ENCODE measurements around the gene SAMD4A.
"Not testable (repeated sequence)": the region's sequence is repeated elsewhere in the genome, so short reads cannot be mapped to it uniquely, and the experiment has no call there.

The SAMD4A gene

GRCh38 chr14:54730156-54730961 is 163.4 kb downstream of the SAMD4A start:
- peak in 1 of 2 donors; percentile 22 for DNase-seq (ENCODE audit: low read depth in 2 of 2)

GRCh38 chr14:54734966-54735365 is 168.0 kb downstream of the SAMD4A start:
- DNase-seq (ENCODE audit: low read depth in 2 of 2), result no peak

GRCh38 chr14:54735424-54735823 is 168.5 kb downstream of the SAMD4A start:
- no peak for DNase-seq (ENCODE audit: low read depth in 2 of 2)

DNA sequence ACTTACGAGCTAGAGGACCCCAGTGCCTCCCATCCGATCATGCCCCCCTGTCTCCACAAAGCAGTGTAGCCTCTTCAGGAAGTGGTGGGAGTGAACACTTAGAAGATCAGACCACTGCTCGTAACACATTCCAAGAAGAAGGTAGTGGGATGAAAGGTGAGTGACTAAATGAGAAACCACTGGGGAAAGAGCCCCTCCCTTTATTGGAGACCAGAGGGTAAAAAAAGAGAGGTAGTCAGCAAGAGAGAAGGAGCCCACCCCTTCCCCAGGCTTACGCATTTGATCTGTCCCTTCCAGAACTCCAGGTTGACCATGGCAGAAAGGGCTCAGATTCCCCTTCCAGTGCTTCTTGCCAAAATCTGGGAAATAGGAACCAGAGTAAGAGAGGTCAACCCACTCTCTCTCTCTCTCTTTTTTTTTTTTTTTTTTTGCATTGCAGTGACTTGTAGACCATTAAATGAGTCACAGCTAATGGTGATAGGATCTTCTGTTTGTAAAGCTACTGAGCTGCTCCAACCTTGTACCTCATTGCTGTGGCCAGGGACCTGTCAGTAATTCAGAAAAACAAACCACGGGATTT is 170.3 kb downstream of the SAMD4A start:
- DNase-seq (ENCODE audit: low read depth in 2 of 2), result peak; percentile 8 to 20

DNA sequence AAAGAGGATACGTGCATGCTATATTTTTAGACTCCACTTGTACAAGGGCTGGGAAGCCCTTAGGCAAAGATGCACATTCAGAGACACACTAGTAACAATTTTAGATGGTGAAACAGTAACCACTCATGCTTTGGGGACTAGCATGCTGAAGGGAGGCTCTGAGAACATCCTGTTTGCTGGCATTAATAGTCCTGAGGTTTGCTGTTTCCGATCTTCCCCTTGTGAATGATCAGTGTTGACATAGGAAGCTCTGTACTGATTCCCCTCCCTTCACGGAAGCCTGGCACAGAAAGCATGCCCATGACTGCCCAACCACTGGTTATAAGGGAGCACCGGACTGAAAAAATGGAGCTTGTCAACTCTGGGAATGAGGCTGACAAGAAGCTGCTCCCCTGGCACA is 171.1 kb downstream of the SAMD4A start:
- DNase-seq (ENCODE audit: low read depth in 2 of 2), result no peak

- DNase-seq (ENCODE audit: low read depth in 2 of 2), result no peak
Observed at GRCh38 chr14:54739514-54739913, 172.6 kb downstream of the SAMD4A start.

GRCh38 chr14:54742492-54743350 is 175.8 kb downstream of the SAMD4A start:
- DNase-seq (ENCODE audit: low read depth in 2 of 2), result no peak

GRCh38 chr14:54743382-54743781 is 176.5 kb downstream of the SAMD4A start:
- no peak for DNase-seq (ENCODE audit: low read depth in 2 of 2)

DNA sequence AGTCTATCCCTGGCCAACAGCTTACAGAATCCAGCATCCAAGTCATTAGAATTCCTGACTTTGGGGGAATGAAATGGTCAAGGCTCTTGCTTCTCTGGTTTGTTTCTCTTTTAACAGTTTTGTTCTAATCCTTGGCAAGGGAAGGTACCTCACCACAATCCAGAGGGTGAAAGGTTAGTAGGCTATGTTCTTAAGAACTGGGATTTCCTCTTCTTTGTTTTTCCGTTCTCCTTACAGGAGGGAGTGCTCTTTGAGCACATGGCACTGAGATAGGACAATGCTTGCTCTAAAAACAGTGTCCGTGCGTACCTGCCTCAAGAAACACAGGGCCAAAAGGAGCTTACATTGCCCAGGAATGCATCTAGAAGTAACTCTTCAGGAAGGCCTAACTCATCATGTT is 179.1 kb downstream of the SAMD4A start:
- DNase-seq (ENCODE audit: low read depth in 2 of 2), result no peak

- DNase-seq (ENCODE audit: low read depth in 2 of 2), result no peak
Observed at GRCh38 chr14:54747616-54748015, 180.7 kb downstream of the SAMD4A start.

DNA sequence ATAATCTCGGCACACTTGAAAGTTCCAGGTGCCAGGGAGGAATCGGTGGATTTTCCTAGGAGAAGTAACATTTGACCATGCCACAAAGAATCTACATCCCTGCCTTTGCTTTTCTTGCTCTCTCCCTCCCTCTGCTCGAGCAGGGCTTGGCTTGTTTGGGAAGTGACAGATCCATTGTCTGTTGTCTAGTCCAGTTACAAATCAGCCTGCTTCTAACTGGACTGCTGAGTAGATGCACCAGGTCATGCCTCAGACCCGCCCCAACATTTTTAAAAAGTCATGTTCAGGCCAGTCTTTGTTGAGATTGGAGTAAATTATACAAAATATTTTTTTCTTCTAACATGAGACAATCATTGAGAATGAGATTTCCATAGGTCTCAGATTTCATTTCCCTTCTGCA is 182.3 kb downstream of the SAMD4A start:
- no peak for DNase-seq (ENCODE audit: low read depth in 2 of 2)

- no peak for DNase-seq (ENCODE audit: low read depth in 2 of 2)
Observed at GRCh38 chr14:54749727-54750126, 182.8 kb downstream of the SAMD4A start.

GRCh38 chr14:54752611-54753010 is 185.7 kb downstream of the SAMD4A start:
- not testable (repeated sequence) for DNase-seq (ENCODE audit: low read depth in 2 of 2)

- DNase-seq (ENCODE audit: low read depth in 2 of 2), result not testable (repeated sequence)
Observed at GRCh38 chr14:54753396-54753795, 186.5 kb downstream of the SAMD4A start.

DNA sequence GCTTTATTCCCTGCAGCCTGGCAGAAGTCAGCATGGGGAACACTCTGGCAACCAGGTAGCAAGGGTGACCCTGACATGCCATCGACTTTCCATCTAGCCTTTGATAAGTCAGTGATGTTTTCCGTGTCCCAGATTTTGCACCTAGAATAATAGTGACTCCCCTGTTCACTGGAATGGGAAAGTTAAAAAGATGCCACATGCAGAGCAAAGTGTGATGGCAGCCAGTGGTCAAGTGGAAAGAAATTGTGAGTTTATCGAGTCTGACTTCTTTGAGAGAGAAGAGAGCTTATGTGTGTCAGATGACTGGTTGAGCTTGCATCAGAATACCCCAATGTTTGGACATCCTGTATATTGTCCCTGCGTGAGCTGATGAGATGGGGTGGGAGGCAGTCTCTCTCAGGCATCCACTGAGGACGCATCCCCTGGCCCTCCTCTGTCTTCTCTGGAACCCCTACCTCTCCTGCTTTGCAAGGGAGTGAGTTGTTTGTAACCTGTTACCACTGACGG is 187.2 kb downstream of the SAMD4A start:
- no peak for DNase-seq (ENCODE audit: low read depth in 2 of 2)

GRCh38 chr14:54754623-54755386 is 187.9 kb downstream of the SAMD4A start:
- no peak for DNase-seq (ENCODE audit: low read depth in 2 of 2)

GRCh38 chr14:54756656-54757392 is 189.9 kb downstream of the SAMD4A start:
- no peak for DNase-seq (ENCODE audit: low read depth in 2 of 2)

DNA sequence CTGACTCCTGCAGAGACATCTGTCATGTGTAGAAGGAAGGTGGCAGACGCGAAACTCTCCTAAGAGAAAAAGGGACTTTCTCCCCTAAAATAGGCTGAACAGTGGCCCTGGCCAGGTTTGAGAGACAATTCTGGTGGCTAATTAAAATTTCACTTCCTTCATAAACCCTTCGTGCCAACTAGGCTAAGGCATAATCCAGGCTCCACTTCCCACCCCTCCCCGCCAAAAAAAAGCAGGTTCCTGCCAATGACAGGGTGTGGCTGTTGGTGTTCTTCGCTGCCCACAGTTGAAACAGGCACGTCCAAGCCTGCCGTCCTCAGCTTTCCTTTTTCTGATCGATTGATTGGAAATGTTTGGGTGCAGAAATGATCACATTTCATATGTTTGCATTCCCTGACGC is 191.1 kb downstream of the SAMD4A start:
- DNase-seq (ENCODE audit: low read depth in 2 of 2), result no peak

DNA sequence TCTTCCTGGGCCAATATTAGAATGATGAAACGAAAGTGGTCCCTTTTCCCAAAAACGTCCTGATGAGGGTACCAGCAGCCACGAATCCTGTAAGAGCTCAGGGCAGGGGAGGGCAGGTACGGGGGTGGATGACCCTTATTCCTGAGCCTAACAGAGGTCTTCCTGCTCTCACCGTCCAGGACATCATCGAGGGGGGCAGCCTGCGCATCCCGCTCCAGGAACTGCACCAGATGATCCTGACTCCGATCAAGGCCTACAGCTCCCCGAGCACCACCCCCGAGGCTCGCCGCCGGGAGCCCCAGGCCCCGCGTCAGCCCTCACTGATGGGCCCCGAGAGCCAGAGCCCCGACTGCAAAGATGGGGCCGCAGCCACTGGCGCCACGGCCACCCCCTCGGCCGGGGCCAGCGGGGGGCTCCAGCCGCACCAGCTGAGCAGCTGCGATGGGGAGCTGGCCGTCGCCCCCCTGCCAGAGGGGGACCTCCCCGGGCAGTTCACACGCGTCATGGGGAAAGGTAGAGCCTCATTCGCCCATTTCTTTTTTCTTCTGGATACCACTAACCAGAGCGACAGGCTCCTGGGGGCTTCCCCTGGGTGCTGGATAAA is 193.2 kb downstream of the SAMD4A start:
- DNase-seq (ENCODE audit: low read depth in 2 of 2), result no peak

GRCh38 chr14:54760866-54761575 is 194.1 kb downstream of the SAMD4A start:
- DNase-seq (ENCODE audit: low read depth in 2 of 2), result no peak
